Loucy (cell line): Measurements from ENCODE around the gene NKX2-3.

Experiments
- H2AFZ ChIP-seq: fragments of 200-600 bp; sonication (generic); 2 replicates; pipeline ENCODE4 v1.6.0; 2016; ENCODE audit warnings: antibody characterized with exemption, mild to moderate bottlenecking, low read length, moderate library complexity
- H3F3A ChIP-seq: fragments of 200-600 bp; 2 replicates; pipeline ENCODE4 v1.6.0; 2016; ENCODE audit warnings: antibody characterized with exemption, low read depth, mild to moderate bottlenecking
- H3K27me3 ChIP-seq: fragments of 200-600 bp; sonication (generic); 2 replicates; pipeline ENCODE4 v1.6.1; 2014; ENCODE audit warnings: low read length, mild to moderate bottlenecking; ENCODE audit not compliant: insufficient read depth, poor library complexity, severe bottlenecking
- H3K36me3 ChIP-seq: fragments of 200-600 bp; sonication (generic); 2 replicates; pipeline ENCODE4 v1.6.1; 2016; ENCODE audit warnings: low read length; ENCODE audit not compliant: insufficient read depth
- H3K4me1 ChIP-seq: fragments of 200-600 bp; sonication (generic); 2 replicates; pipeline ENCODE4 v1.5.1; 2014; ENCODE audit warnings: low read length, mild to moderate bottlenecking; ENCODE audit not compliant: insufficient read depth, poor library complexity, severe bottlenecking
- H3K4me2 ChIP-seq: fragments of 200-600 bp; sonication (generic); 2 replicates; pipeline ENCODE4 v1.6.0; 2014; ENCODE audit warnings: antibody characterized with exemption, low read length, low read depth, mild to moderate bottlenecking; ENCODE audit not compliant: poor library complexity, severe bottlenecking
- H3K4me3 ChIP-seq: fragments of 200-600 bp; sonication (generic); 2 replicates; pipeline ENCODE4 v1.5.1; 2014; ENCODE audit warnings: low read length, mild to moderate bottlenecking, mixed read lengths; ENCODE audit not compliant: poor library complexity, severe bottlenecking
- H3K79me2 ChIP-seq: fragments of 200-600 bp; sonication (generic); 2 replicates; pipeline ENCODE4 v1.6.1; 2014; ENCODE audit warnings: low read length; ENCODE audit not compliant: insufficient read depth
- H3K9ac ChIP-seq: fragments of 200-600 bp; sonication (generic); 2 replicates; pipeline ENCODE4 v1.6.0; 2014; ENCODE audit warnings: mild to moderate bottlenecking, low read depth, low read length, moderate library complexity; ENCODE audit not compliant: poor library complexity, severe bottlenecking
- H3K9me2 ChIP-seq: fragments of 200-600 bp; sonication (generic); replicated peaks from 2 replicates; pipeline ENCODE4 v1.6.1; 2016; ENCODE audit warnings: low read depth, low read length, mixed read lengths
- H3K9me3 ChIP-seq: fragments of 200-600 bp; sonication (generic); 2 replicates; pipeline ENCODE4 v1.6.1; 2014; ENCODE audit warnings: mild to moderate bottlenecking, antibody characterized with exemption, low read length, low read depth; ENCODE audit not compliant: insufficient read depth
- H4K20me1 ChIP-seq: fragments of 200-600 bp; sonication (generic); 2 replicates; pipeline ENCODE4 v1.6.0; 2014; ENCODE audit warnings: antibody characterized with exemption, low read length, mild to moderate bottlenecking; ENCODE audit not compliant: insufficient read depth, poor library complexity, severe bottlenecking
- EZH2phosphoT487 ChIP-seq: fragments of 200-600 bp; IDR thresholded peaks from 2 replicates; pipeline ENCODE4 v1.6.1; 2018; ENCODE audit warnings: antibody characterized with exemption, mild to moderate bottlenecking, moderate library complexity, borderline replicate concordance
- TF ChIP-seq, protein P1 (sequence below): fragments of 200-600 bp; sonication (generic); conservative IDR thresholded peaks from 2 replicates; pipeline ENCODE4 v1.5.1; 2014; ENCODE audit warnings: mild to moderate bottlenecking, antibody characterized with exemption, low read length

NKX2-3 gene

GRCh38 chr10:99555825-99556523, 23.2 kb downstream of the NKX2-3 start:
- Histone ChIP-seq H3K27me3 (no peaks in the 10 kb centered on the region), H4K20me1 (no peaks in the 10 kb centered on the region), H3K4me1 (peaks cover 4% of the 10 kb centered on the region), H3K9me2 (no peaks in the 10 kb centered on the region), H3K4me3 (no peak overlapping the region), H3K36me3 (no peaks in the 10 kb centered on the region), H3F3A (no peaks in the 10 kb centered on the region), H3K9me3 (no peaks in the 10 kb centered on the region), H3K4me2 (no peak overlapping the region), H3K79me2 (no peaks in the 10 kb centered on the region), H3K9ac (no peak overlapping the region), H2AFZ (no peak overlapping the region)
- no peak for TF ChIP-seq EZH2phosphoT487
- TF ChIP-seq, protein P1, sequence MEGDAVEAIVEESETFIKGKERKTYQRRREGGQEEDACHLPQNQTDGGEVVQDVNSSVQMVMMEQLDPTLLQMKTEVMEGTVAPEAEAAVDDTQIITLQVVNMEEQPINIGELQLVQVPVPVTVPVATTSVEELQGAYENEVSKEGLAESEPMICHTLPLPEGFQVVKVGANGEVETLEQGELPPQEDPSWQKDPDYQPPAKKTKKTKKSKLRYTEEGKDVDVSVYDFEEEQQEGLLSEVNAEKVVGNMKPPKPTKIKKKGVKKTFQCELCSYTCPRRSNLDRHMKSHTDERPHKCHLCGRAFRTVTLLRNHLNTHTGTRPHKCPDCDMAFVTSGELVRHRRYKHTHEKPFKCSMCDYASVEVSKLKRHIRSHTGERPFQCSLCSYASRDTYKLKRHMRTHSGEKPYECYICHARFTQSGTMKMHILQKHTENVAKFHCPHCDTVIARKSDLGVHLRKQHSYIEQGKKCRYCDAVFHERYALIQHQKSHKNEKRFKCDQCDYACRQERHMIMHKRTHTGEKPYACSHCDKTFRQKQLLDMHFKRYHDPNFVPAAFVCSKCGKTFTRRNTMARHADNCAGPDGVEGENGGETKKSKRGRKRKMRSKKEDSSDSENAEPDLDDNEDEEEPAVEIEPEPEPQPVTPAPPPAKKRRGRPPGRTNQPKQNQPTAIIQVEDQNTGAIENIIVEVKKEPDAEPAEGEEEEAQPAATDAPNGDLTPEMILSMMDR, result no peak

GRCh38 chr10:99557044-99557443, 24.3 kb downstream of the NKX2-3 start:
- H3K27me3 ChIP-seq, result no peaks in the 10 kb centered on the region
- TF ChIP-seq EZH2phosphoT487, result no peak
- TF ChIP-seq, protein P1, result no peak

DNA sequence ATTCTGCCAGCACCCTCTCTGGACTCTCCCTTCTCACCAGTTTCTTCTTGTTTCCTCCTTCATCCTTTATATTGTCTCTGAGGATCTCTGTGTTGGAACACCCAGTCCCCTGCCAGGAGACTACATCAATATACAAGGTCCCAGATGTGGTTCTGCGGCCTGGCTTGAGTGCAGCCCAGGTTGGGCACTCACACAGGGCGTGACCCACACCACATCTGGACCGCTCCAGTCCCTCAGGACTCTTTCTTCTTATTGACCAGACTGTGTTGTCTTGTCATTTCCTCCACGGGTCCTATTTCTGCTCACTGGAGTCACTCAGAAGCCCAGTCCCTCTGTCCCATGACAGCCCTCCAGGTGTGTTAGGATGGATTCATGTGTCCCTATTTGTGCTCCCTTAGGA, 26.0 kb downstream of the NKX2-3 start:
- no peak overlapping the region for H3K4me2 ChIP-seq
- H3K36me3 ChIP-seq, result no peaks in the 10 kb centered on the region
- no peak for TF ChIP-seq EZH2phosphoT487
- TF ChIP-seq, protein P1, result no peak
- no peaks in the 10 kb centered on the region for H4K20me1 ChIP-seq
- no peak overlapping the region for H3K4me3 ChIP-seq
- no peak overlapping the region for H3K9ac ChIP-seq
- no peaks in the 10 kb centered on the region for H3K27me3 ChIP-seq
- peaks cover 4% of the 10 kb centered on the region for H3K4me1 ChIP-seq
- no peaks in the 10 kb centered on the region for H3K79me2 ChIP-seq
- H2AFZ ChIP-seq, result no peak overlapping the region
- no peaks in the 10 kb centered on the region for H3K9me2 ChIP-seq
- H3K9me3 ChIP-seq, result no peaks in the 10 kb centered on the region
- H3F3A ChIP-seq, result no peaks in the 10 kb centered on the region

More at GRCh38 chr10:99557044-99557443, 24.3 kb downstream of the NKX2-3 start:
- H3K4me1 ChIP-seq, result peaks cover 4% of the 10 kb centered on the region
- no peaks in the 10 kb centered on the region for H3K9me2 ChIP-seq
- H3K36me3 ChIP-seq, result no peaks in the 10 kb centered on the region
- no peak overlapping the region for H3K9ac ChIP-seq
- no peaks in the 10 kb centered on the region for H4K20me1 ChIP-seq
- no peak overlapping the region for H3K4me2 ChIP-seq
- H3K79me2 ChIP-seq, result no peaks in the 10 kb centered on the region
- H2AFZ ChIP-seq, result no peak overlapping the region
- no peaks in the 10 kb centered on the region for H3F3A ChIP-seq
- no peaks in the 10 kb centered on the region for H3K9me3 ChIP-seq
- H3K4me3 ChIP-seq, result no peak overlapping the region
